ENCODE results near the gene SMARCD2.

GRCh38 chr17:63832455-63832854, 10.0 kb downstream of the SMARCD2 start:
- TF ChIP-seq TEAD2 (CRISPR knock-in tag; IDR thresholded peaks at IDR 0.05): no peak
- TF ChIP-seq TARDBP (CRISPR knock-in tag; IDR thresholded peaks at IDR 0.05): no peak
- no peak for TF ChIP-seq PATZ1 (CRISPR knock-in tag; IDR thresholded peaks at IDR 0.05)
- no peak for TF ChIP-seq MED1 (CRISPR knock-in tag; IDR thresholded peaks at IDR 0.05)
- TF ChIP-seq MAZ (IDR thresholded peaks at IDR 0.05; ENCODE audit: borderline replicate concordance, low read depth, low read length): no peak
- no peak for TF ChIP-seq MAZ (CRISPR knock-in tag; IDR thresholded peaks at IDR 0.05; ENCODE audit: low read depth)
- no peak for TF ChIP-seq MYC (CRISPR knock-in tag; IDR thresholded peaks at IDR 0.05; ENCODE audit: borderline replicate concordance)
- no peak for TF ChIP-seq KDM1A (CRISPR knock-in tag; IDR thresholded peaks at IDR 0.05)
- no peak for TF ChIP-seq CTCF (CRISPR knock-in tag; IDR thresholded peaks at IDR 0.05)
- no peak for TF ChIP-seq EZH2 (conservative IDR thresholded peaks at IDR 0.05; ENCODE audit: low read depth, low read length)
- TF ChIP-seq IRF1 (CRISPR knock-in tag; IDR thresholded peaks at IDR 0.05; ENCODE audit: low read depth): no peak
